GM12878 (cell line): Measurements from ENCODE around the gene NKD1. TPM values are rescaled to one million over a fixed set of nuclear protein-coding genes. Genes with fewer than 3 reads are reported as not detected.

Experiments used
- ATAC-seq: fragments of 200-7000 bp; cut with Tn5 transposase; 3 replicates; pipeline ENCODE4 v1.9.1; 2020; ENCODE audit warnings: mild to moderate bottlenecking, moderate library complexity
- BruUV-seq: library from RNA; stranded (reverse); fragments of 400-500 nt; replicated peaks from 2 replicates; lab custom pipeline; 2021; lab: Mats Ljungman, UMichigan
- CTCF ChIA-PET: fragments of 300-600 bp; sonication (Branson Sonifier 250); formaldehyde crosslinking; extraction: SDS; loops from one replicate; lab custom pipeline; 2021; ENCODE audit warnings: inconsistent platforms; lab: Yijun Ruan, JAX
- POLR2A ChIA-PET: fragments of 350-600 bp; formaldehyde crosslinking; extraction: SDS; loops from one replicate; lab custom pipeline; 2021; ENCODE audit warnings: inconsistent platforms; lab: Charles Lee
- RAD21 ChIA-PET: fragments of 300-600 bp; sonication (Branson Sonifier 250); formaldehyde crosslinking; loops from one replicate; lab custom pipeline; 2023; ENCODE audit warnings: antibody characterized with exemption; ENCODE audit not compliant: unreplicated experiment; lab: Charles Lee
- SMC1A ChIA-PET: fragments of 300-600 bp; sonication (Branson Sonifier 250); formaldehyde crosslinking; loops from one replicate; lab custom pipeline; 2023; ENCODE audit not compliant: unreplicated experiment, uncharacterized antibody; lab: Charles Lee
- DNase-seq: peaks from one replicate; pipeline ENCODE4 v3.0.0-alpha.2; 2011; ENCODE audit warnings: low read depth, low spot score
- FAIRE-seq: peaks from 3 replicates; lab custom pipeline; 2011; peaks lifted over from hg19 to GRCh38; lab: Jason Lieb, UNC
- H2AFZ ChIP-seq: 2 replicates; pipeline ENCODE4 v1.6.0; 2011; ENCODE audit warnings: low read depth, low read length, control low read depth; ENCODE audit not compliant: control insufficient read depth
- H3K27ac ChIP-seq: 2 replicates; pipeline ENCODE4 v1.5.1; 2011; ENCODE audit warnings: control low read depth; ENCODE audit not compliant: control insufficient read depth, insufficient read depth
- H3K27me3 ChIP-seq, 2 experiments: replicated peaks in 1 of 2; 2 replicates each; pipeline versions ENCODE4 v1.6.0 to v1.6.1; 2011; ENCODE audit warnings: low read length in 1 of 2; ENCODE audit not compliant: control insufficient read depth in 2 of 2, insufficient read depth in 2 of 2
- H3K36me3 ChIP-seq, 2 experiments: 2 replicates each; pipeline ENCODE4 v1.5.1; 2011; ENCODE audit warnings: low read length in 1 of 2; ENCODE audit not compliant: control insufficient read depth in 2 of 2, insufficient read depth in 2 of 2
- H3K4me1 ChIP-seq: 2 replicates; pipeline ENCODE4 v1.6.1; 2011; ENCODE audit warnings: mild to moderate bottlenecking, low read length, moderate library complexity, mixed read lengths; ENCODE audit not compliant: control insufficient read depth, insufficient read depth
- H3K4me2 ChIP-seq: 2 replicates; pipeline ENCODE4 v1.6.0; 2011; ENCODE audit warnings: control low read depth; ENCODE audit not compliant: control insufficient read depth, insufficient read depth
- H3K4me3 ChIP-seq: fragments of 200-600 bp; sonication (generic); 2 replicates; pipeline ENCODE4 v1.5.1; 2016
- H3K79me2 ChIP-seq: 2 replicates; pipeline ENCODE4 v1.6.0; 2011; ENCODE audit warnings: low read length; ENCODE audit not compliant: control insufficient read depth, insufficient read depth
- H3K9ac ChIP-seq: 2 replicates; pipeline ENCODE4 v1.8.0; 2011; ENCODE audit warnings: low read length, control low read depth, mixed read lengths; ENCODE audit not compliant: control insufficient read depth, insufficient read depth
- H3K9me3 ChIP-seq: replicated peaks from 3 replicates; pipeline ENCODE4 v1.5.1; 2011; ENCODE audit warnings: mild to moderate bottlenecking, low read length; ENCODE audit not compliant: control insufficient read depth, insufficient read depth
- H4K20me1 ChIP-seq: 2 replicates; pipeline ENCODE4 v1.6.0; 2011; ENCODE audit not compliant: control insufficient read depth, insufficient read depth
- EZH2 ChIP-seq: IDR thresholded peaks from 2 replicates; pipeline ENCODE4 v1.6.1; 2012; ENCODE audit warnings: low read depth, mild to moderate bottlenecking, control low read depth, inconsistent platforms, low read length, borderline replicate concordance; ENCODE audit not compliant: control insufficient read depth
- HCFC1 ChIP-seq: fragments of 150-350 bp; IDR thresholded peaks from 2 replicates; pipeline ENCODE4 v1.6.1; 2014; ENCODE audit warnings: low read length
- HDAC6 ChIP-seq: fragments of 200-600 bp; sonication (generic); IDR thresholded peaks from one replicate; pipeline ENCODE4 v1.8.0; 2017; ENCODE audit warnings: antibody characterized with exemption; ENCODE audit not compliant: unreplicated experiment
- HDGF ChIP-seq: fragments of 450-650 bp; IDR thresholded peaks from 2 replicates; pipeline ENCODE4 v1.6.1; 2016; ENCODE audit warnings: antibody characterized with exemption
- IKZF1 ChIP-seq: fragments of 450-650 bp; conservative IDR thresholded peaks from 2 replicates; pipeline ENCODE4 v1.6.1; 2017; ENCODE audit warnings: antibody characterized with exemption, mild to moderate bottlenecking
- JUNB ChIP-seq: IDR thresholded peaks from 2 replicates; pipeline ENCODE4 v1.6.1; 2016; ENCODE audit warnings: antibody characterized with exemption, mild to moderate bottlenecking
- MTA3 ChIP-seq: IDR thresholded peaks from 2 replicates; pipeline ENCODE4 v1.6.1; 2012; ENCODE audit warnings: low read length, inconsistent platforms, borderline replicate concordance
- MYB ChIP-seq: fragments of 150-350 bp; IDR thresholded peaks from 2 replicates; pipeline ENCODE4 v1.6.1; 2014; ENCODE audit warnings: mild to moderate bottlenecking, low read depth, low read length, borderline replicate concordance
- SMAD1 ChIP-seq: fragments of 450-650 bp; IDR thresholded peaks from 2 replicates; pipeline ENCODE4 v1.6.1; 2018; ENCODE audit warnings: mild to moderate bottlenecking, low read depth; ENCODE audit not compliant: partially characterized antibody
- ZBTB40 ChIP-seq: fragments of 450-650 bp; IDR thresholded peaks from 2 replicates; pipeline ENCODE4 v1.6.1; 2016; ENCODE audit warnings: mild to moderate bottlenecking, moderate library complexity, borderline replicate concordance
- WGBS: methylation state at CpG from one replicate; pipeline ENCODE4 v1.1.6; 2016; ENCODE audit warnings: low lambda C conversion rate; ENCODE audit not compliant: insufficient replicate concordance, insufficient coverage; ENCODE audit errors: missing lambda C conversion rate; 5-methylcytosine and 5-hydroxymethylcytosine counted together
- in situ Hi-C: fragments of 300-500 bp; cut with MboI; formaldehyde crosslinking; loops from 9 replicates; pipeline ENCODE4 v1.14.3; 2018; ENCODE audit warnings: mixed read lengths
- intact Hi-C: fragments of 100-400 bp; cut with micrococcal nuclease; formaldehyde crosslinking; loops from one replicate; pipeline ENCODE4 v1.14.2; 2022; ENCODE audit not compliant: unreplicated experiment
- polyA plus RNA-seq, 11 experiments: library from polyadenylated mRNA; depleted of rRNA in 4 of 11; unstranded in 6 of 11; stranded (reverse) in 5 of 11; fragments of >200 nt; fragmentation: Nextera tagmentation in 4 of 11; fragmentation: Illumina TruSeq in 1 of 11; extraction: Ambion mirVana in 4 of 11; extraction: Trizol in 1 of 11; gene quantifications; 1 replicate in 1 of 11; 2 replicates in 10 of 11; pipeline versions ENCODE4 v1.2.1 to v1.2.3, GENCODE V29; 2011 to 2016; ENCODE audit warnings: inconsistent platforms in 2 of 11, missing spikeins in 2 of 11, low read depth in 1 of 11
- total RNA-seq, 4 experiments: library from RNA; depleted of rRNA in 3 of 4; stranded (reverse); fragments of >200 nt in 3 of 4; fragmentation: Illumina TruSeq in 1 of 4; extraction: Trizol in 1 of 4; gene quantifications; 2 replicates each; pipeline versions ENCODE4 v1.2.1 to v1.2.3, GENCODE V29; 2013 to 2021

The NKD1 gene
- total and polyA plus RNA-seq, 10 of the 15 experiments (the other 5 are each of a cell fraction or from before 2014, with no cell fraction given): under 0.01 to 0.49 (median 0.04) TPM; not detected in 2

DNA sequence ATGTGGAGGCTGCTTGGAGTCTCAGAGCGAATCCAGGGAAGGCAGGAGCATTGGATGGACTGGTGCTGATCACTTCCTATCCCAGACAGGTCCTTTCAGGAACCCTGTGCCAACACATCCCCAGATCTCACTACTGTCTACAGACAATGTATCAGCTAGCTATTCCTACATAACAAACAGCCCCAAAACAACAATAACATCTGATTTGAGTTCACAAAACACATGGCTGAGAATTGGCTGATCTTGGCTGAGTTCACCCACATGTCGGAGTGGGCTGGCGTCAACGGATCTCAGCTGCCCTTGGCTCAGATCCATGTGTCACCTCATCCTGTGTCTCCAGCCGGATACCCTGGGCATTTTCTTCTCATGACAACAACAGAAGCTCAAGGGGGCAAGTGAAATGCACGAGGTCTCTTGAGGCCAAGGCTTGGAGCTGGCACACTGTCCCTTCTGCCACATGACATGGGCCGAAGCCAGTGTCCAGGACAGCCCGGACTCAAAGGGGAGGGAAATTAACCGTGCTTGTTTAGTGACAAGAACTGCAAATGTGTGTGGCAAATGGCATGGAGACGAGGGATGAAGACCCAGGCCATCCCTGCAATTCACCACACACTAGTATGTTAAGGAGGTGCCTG lies 114.2 kb downstream of the NKD1 start:
- 87% methylated on average over 10 of the region's 10 CpGs for WGBS
- FAIRE-seq (no peak), DNase-seq (no peak), ATAC-seq (no peak)
- in situ Hi-C loops (no loop called here), intact Hi-C loops (no loop called here)
- Histone ChIP-seq H3K4me3 (no peak overlapping the region), H3K4me2 (no peak overlapping the region), H3K9me3 (no peaks in the 10 kb centered on the region), H4K20me1 (no peaks in the 10 kb centered on the region), H3K27ac (no peak overlapping the region), H2AFZ (no peak overlapping the region), H3K79me2 (no peaks in the 10 kb centered on the region), H3K4me1 (peaks cover 15% of the 10 kb centered on the region), H3K36me3 (no peaks in the 10 kb centered on the region)
- no TSS peak for BruUV-seq
- ChIA-PET RAD21 (interaction anchor here (1.3 to 29.0 kb wide), 3 partner anchors 68 to 144 kb away, joined by 3 to 578 read pairs (median 7); partner anchors contain the start of gene CYLD), POLR2A (no interaction called here), SMC1A (interaction anchor here (1.4 to 8.4 kb wide), 5 partner anchors 9 to 307 kb away, joined by 3 to 112 read pairs (median 9); partner anchors contain the start of gene SNX20), CTCF (interaction anchor here (0.7 to 20.9 kb wide), 7 partner anchors 10 to 449 kb away, joined by 3 to 636 read pairs (median 18); partner anchors contain the start of gene SNX20)
- TF ChIP-seq HDAC6 (no peak), IKZF1 (no peak), HDGF (no peak), EZH2 (no peak), MTA3 (no peak), MYB (no peak), ZBTB40 (no peak), JUNB (no peak), SMAD1 (no peak), HCFC1 (no peak)
- TF ChIP-seq, all 136 proteins: peak for 0
- Histone ChIP-seq H3K9ac (no peak overlapping the region), H3K27me3 (no peaks in the 10 kb centered on the region; a peak in 1 of 4 replicates)
